ENCODE data around the gene UHRF1.
A peak's percentile ranks its signal among the peaks of the same experiment; 100 is the strongest.
"Not testable (repeated sequence)": the region's sequence is repeated elsewhere in the genome, so short reads cannot be mapped to it uniquely, and the experiment has no call there.

UHRF1 gene

DNA sequence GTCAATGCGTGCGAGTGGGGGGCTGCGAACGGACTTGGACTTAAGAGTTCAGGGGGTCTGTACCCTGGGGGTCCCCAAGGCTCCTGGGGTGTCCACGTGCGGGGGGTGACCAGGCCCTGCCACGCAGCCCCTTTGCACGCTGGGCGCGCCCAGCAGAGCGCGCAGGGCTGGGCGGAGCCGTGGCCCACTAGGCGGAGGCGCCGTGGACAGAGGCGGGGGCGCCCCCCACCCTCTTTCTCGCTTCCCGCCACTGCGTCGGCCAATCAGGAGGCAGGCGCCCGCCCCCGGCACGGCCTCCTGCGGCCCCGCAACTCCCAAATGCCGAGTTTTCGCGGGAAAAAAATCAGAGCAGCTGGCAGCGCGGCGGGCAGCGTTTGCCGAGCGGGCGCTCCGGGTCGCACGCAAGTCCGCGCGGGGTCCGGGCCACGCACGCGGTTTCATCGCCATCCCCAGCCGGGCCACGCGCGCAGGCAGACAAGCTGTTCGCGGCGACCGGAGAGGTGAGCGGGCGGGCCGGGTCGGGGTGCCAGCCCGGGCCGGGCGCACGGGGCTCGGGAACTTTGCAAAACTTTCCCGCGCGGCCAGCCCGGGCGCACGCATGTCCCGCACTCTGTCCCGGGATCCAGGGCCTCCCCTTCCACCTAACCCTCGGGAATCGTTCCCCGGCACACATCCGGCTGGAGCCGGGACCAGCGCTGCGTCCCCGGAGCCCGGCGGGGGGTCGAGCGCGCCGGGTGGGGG, at the start of gene UHRF1:
UHRF1 (plus strand) TSS at position 346 of the 741 bp plus-strand sequence. CDS start 1,385 bp downstream, outside the sequence.
- DNase-seq (ENCODE audit: low spot score) = peak; percentile 80

- no peak for DNase-seq (ENCODE audit: low spot score)
Observed at GRCh38 chr19:4859697-4860096, 49.6 kb upstream of the UHRF1 start.

GRCh38 chr19:4861147-4861546, 48.2 kb upstream of the UHRF1 start:
- DNase-seq (ENCODE audit: low spot score) = no peak

DNA sequence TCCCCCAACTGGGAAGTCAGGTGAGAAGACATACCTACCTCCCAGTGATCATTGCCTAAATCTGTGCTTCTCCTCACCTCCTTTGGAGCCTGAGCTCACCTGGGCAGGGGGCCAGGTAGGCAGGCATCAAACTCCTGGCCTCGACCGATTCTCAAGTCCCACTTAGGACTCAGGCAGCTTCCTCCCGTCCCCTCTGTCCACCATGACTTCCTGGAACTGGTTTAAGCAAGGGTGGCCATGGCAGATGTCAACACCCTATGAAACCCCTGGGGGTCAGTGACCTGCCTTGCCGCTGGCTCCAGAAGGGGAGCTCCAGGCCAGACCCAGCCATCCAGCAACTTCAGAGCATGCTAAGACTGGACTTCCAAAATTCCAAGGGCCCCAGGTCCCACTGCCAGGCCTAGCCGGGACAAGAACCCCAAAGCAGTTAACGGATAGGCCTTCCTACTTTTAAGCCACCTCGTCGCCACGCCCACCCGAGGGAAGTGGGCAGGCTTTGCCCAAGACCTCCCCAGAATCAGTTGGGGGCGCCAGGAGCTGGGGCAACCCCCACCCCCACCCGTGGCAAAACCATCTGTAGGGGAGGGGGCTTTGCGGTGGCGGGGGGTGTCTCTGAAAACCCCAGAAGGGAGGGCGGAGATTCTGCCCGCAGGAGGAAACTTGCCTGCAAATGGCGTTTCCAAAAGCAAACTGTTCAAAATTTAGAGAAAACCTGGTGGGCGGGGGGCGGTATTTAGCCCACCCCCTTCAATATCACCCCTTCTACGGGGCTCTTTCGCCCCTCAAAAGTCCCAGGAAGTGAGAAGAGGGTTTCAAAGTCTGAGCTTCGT, 42.5 kb upstream of the UHRF1 start:
- peak; percentile 73 for DNase-seq (ENCODE audit: low spot score)

DNA sequence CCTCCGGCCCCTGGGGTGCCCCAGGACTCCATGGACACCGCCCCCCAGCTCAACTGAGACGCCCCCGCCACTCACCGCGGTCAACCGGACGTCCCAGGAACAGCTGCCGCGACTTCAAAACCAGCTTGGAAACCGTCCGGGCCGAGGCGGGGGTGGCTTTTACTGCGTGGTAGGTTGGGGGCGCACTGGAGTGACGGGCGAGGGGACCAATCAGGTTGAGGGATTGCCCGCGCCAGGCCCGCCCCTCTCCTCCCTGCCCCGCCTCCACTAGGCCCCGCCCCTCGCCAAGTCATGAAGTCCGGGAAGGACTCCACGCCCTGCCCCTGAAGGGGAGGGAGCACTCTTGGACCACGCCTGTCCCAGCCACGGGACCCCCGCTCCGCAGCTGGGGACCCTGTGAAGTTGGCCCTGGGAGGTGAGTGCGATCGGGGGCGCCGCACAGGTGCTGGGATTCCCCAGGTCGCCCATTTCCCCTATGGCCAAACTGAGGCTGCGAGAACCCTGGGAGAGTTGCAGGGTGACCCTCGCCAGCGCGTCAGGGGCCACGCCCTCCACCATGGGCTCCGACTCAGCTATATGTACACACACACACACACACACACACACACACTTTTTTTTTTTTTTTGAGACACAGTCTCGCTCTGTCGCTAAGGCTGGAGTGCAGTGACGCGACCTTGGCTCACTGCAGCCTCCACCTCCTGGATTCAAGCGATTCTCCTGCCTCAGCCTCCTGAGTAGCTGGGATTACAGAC, 41.6 kb upstream of the UHRF1 start, which contains the start of gene PLIN3:
PLIN3 (minus strand) TSS at position 134 of the 752 bp plus-strand sequence. CDS start 6,273 bp downstream, outside the sequence.
- peak; percentile 97 for DNase-seq (ENCODE audit: low spot score)

- no peak for DNase-seq (ENCODE audit: low spot score)
Observed at GRCh38 chr19:4868286-4868834, 40.9 kb upstream of the UHRF1 start.

- no peak for DNase-seq (ENCODE audit: low spot score)
Observed at GRCh38 chr19:4870025-4870700, 39.1 kb upstream of the UHRF1 start.

GRCh38 chr19:4871711-4872110, 37.6 kb upstream of the UHRF1 start:
- no peak for DNase-seq (ENCODE audit: low spot score)

DNA sequence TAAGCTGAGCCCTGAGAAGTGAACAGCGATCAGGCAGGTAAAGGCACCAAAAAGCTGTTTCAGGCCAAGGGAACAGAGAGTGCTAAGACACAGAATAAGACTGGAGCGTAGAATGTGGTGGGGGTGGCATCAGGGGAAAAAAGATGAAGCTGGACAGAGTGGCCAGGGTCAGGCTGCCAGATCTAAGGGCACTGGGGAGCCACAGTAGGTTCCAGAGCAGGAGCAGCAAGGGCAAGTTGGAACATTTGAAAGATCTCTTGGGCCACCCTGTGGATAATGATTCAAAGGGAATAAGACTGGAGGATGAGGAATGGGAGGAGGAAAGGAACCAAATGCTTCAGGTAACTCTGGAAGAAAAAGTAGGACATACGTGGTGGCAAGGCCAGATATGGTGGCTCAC, 35.4 kb upstream of the UHRF1 start:
- DNase-seq (ENCODE audit: low spot score) = no peak

DNA sequence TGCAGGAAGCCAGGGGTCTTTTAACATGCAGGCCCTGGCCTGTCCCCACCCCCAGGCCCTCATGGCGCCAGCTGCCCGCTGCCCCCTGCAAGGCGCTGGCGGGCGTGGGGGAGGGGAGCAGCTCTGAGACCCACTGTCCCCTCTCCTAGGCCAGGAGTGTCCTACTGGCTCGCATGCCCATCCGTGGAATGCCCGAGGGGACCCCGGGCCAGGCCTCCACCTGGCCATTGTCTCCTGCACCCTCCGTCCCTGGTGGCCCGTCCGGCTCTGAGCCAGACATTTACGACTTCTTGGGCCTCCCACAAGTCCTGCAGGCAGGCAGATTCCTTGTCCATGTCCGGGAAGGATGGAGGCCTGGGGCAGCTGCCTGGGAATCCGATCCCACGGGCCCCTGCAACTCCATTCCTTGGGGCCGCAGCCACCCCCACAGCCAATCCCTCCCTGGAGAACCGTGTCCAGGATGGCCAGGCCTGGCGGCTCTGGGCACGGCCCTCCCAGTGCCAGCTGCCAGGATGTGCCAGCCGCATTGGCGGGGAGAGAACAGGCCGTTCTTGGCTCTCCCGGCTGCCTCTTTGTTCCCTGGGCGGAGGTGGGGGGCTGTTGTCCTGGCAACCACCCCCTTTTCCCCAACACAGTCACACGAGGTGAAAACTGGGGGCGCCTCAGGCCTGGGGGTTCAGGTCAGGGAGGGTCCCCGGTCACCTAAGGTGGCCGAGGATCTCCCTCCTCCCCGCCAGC, 31.4 kb upstream of the UHRF1 start:
- peak; percentile 58 for DNase-seq (ENCODE audit: low spot score)

DNA sequence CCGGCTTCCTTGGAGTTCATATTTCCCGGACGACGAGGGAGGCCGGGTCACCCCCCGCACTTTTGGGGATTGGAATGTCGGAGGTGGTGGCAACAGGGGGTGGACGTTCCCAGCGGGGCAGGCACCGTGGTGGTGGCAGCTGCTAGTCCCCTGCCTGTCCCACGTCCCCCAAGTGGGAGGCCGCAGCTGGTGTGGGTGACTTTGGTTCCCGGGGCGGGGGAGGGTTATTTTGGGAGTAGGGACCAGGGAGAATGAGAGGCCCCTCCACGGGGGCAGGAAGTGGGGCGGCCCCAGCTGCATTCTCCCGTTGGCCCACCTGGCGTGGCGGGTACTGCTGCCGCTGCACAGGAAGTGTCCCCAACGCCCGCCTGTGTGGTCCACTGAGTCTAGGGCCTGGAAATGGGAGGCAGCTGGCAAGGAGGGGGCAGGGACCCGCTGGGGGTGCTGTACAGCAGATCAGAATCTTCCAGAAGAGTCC, 30.8 kb upstream of the UHRF1 start:
- peak; percentile 51 for DNase-seq (ENCODE audit: low spot score)

DNA sequence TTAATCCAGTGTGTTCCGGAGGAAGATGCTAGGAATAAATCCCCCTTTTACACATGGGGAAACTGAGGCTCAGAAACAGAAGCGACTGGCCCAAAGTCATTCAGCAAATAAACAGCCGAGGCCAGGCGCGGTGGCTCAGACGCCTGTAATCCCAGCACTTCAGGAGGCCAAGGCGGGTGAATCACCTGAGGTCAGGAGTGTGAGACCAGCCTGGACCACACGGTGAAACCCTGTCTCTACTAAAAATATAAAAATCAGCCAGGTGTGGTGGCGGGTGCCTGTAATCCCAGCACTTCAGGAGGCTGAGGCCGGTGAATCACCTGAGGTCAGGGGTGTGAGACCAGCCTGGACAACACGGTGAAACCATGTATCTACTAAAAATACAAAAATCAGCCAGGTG, 30.3 kb upstream of the UHRF1 start:
- DNase-seq (ENCODE audit: low spot score) = no peak

- DNase-seq (ENCODE audit: low spot score) = not testable (repeated sequence)
Observed at GRCh38 chr19:4882874-4883273, 26.4 kb upstream of the UHRF1 start.

DNA sequence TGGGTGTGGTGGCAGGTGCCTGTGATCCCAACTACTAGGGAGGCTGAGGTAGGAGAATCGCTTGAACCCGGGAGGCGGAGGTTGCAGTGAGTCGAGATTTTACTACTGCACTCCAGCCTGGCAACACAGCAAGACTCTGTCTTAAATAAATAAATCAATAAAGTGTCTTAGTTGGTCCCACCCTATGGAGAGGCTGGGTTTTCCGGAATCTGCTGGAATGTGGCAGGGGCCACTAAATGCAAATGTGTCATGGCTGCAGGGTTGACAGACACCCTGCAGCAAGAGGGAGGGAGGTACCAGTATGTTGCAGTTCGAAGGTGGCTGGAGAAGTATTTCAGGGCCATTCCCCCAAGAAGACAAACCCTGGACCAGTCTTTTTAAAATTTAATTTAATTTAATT, 24.3 kb upstream of the UHRF1 start:
- not testable (repeated sequence) for DNase-seq (ENCODE audit: low spot score)

DNA sequence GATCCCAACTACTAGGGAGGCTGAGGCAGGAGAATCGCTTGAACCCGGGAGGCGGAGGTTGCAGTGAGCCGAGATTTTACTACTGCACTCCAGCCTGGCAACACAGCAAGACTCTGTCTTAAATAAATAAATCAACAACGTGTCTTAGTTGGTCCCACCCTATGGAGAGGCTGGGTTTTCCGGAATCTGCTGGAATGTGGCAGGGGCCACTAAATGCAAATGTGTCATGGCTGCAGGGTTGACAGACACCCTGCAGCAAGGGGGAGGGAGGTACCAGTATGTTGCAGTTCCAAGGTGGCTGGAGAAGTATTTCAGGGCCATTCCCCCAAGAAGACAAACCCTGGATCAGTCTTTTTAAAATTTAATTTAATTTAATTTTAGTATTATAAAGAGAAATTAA, 21.5 kb upstream of the UHRF1 start:
- DNase-seq (ENCODE audit: low spot score) = not testable (repeated sequence)

DNA sequence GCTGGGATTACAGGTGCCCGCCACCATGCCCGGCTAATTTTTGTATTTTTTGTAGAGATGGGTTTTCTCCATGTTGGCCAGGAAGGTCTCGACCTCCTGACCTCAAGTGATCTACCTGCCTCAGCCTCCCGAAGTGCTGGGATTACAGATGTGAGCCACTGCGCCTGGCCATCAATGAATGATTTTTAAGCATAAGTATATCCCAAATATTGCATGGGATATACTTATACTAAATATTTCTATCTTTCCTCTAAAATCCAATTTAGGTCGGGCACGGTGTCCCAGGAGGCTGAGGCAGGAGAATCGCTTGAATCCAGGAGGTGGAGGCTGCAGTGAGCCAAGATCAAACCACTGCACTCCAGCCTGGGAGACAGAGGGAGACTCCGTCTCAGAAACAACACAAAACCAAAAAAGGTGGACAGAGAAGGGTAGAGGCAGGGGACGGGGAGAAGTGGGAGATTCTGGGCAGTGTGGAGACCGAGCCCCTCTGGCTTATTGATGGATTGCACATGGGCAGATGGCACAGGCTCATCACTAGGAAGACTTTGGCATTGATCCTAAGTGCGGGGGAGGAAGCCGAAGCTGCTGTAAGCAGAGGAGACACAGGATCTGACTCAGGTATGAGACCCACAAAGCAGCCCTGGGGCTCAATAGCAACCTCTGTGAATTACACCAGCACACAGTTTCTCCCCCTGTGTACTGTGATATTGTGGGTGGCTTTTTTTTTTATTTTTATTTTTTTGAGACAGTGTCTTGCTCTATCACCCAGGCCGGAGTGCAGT, 20.1 kb upstream of the UHRF1 start:
- DNase-seq (ENCODE audit: low spot score) = no peak

DNA sequence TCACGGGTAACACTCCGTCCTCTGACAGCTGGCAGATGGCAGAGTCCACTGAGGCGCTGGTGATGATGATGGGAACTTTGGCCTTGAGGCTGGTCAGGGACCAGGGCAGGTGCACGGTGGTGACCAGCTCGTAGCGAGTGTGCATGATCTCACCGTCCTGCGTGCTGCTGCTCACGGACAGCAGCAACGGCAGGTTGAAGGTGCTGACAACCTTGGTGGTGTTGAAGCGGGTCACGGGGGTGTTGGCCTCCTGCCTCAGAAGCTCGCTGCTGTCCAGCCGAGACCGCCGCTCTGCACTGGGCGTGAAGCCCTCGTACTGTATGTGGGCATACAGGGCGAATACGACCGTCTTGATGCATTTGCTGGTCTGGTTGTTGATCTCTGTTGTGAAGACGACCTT, 18.2 kb upstream of the UHRF1 start:
- no peak for DNase-seq (ENCODE audit: low spot score)

- not testable (repeated sequence) for DNase-seq (ENCODE audit: low spot score)
Observed at GRCh38 chr19:4892962-4893361, 16.3 kb upstream of the UHRF1 start.

- no peak for DNase-seq (ENCODE audit: low spot score)
Observed at GRCh38 chr19:4896372-4896771, 12.9 kb upstream of the UHRF1 start.

- DNase-seq (ENCODE audit: low spot score) = no peak
Observed at GRCh38 chr19:4897146-4897545, 12.2 kb upstream of the UHRF1 start.

All from ecto neural progenitor cell (in vitro differentiated cells).